H1 (cell line): ENCODE measurements around the gene CTNS. TPM values are rescaled to one million over a fixed set of nuclear protein-coding genes. Genes with fewer than 3 reads are reported as not detected.

Experiments
- HDAC6 ChIP-seq: IDR thresholded peaks from one replicate; pipeline ENCODE4 v1.7.1; 2012; ENCODE audit warnings: low read depth, mild to moderate bottlenecking, inconsistent platforms, low read length, moderate library complexity
- NANOG ChIP-seq: IDR thresholded peaks from 2 replicates; pipeline ENCODE4 v1.6.1; 2011; ENCODE audit warnings: low read length, low read depth, mild to moderate bottlenecking, inconsistent platforms; ENCODE audit not compliant: insufficient read depth, poor library complexity, severe bottlenecking
- polyA plus RNA-seq, 7 experiments: library from polyadenylated mRNA; depleted of rRNA in 3 of 7; stranded (reverse) in 5 of 7; unstranded in 2 of 7; fragments of >200 nt in 5 of 7; fragments of 200-250 nt in 2 of 7; gene quantifications; 1 replicate in 5 of 7; 2 replicates in 1 of 7; 4 replicates in 1 of 7; pipeline versions ENCODE4 v1.2.1 to v1.2.3, GENCODE V29; 2011 to 2013; ENCODE audit warnings: missing spikeins in 2 of 7, mixed read lengths in 2 of 7
- total RNA-seq: library from RNA; stranded (reverse); fragmentation: NEBNext Ultra II Directional; extraction: Animal tissue kit (Norgen Biotek cat#: 25700); gene quantifications from 2 replicates; pipeline ENCODE4 v1.2.1, GENCODE V29; 2021

CTNS gene
- total and polyA plus RNA-seq, 2 of the 8 experiments (the other 6 are each of a cell fraction or from before 2014, with no cell fraction given), result 11.6 to 12.9 TPM

- TF ChIP-seq HDAC6 (no peak), NANOG (no peak)
- TF ChIP-seq, all 59 proteins: peak for 4
These were observed 381 bp downstream of the CTNS start (continued) for GRCh38 chr17:3636908-3637373.
